H1 (cell line): Measurements from ENCODE around the gene TMTC4. TPM values are rescaled to one million over a fixed set of nuclear protein-coding genes. Genes with fewer than 3 reads are reported as not detected.

Experiments used
- CTCF ChIA-PET: fragments of 300-600 bp; sonication (Branson Sonifier 250); formaldehyde crosslinking; loops from one replicate; lab custom pipeline; 2021; ENCODE audit not compliant: partially characterized antibody; lab: Charles Lee
- POLR2A ChIA-PET: fragments of 300-600 bp; sonication (Branson Sonifier 250); formaldehyde crosslinking; loops from one replicate; lab custom pipeline; 2021; ENCODE audit warnings: inconsistent platforms; ENCODE audit not compliant: partially characterized antibody; lab: Charles Lee
- DNase-seq, 2 experiments: peaks; one replicate each; pipeline versions ENCODE4 v3.0.0 to v3.0.0-alpha.2; 2010 to 2022; ENCODE audit warnings: low spot score in 2 of 2, low read depth in 1 of 2, mixed read lengths in 1 of 2
- FAIRE-seq: peaks from 2 replicates; lab custom pipeline; 2011; peaks lifted over from hg19 to GRCh38; lab: Jason Lieb, UNC
- H2AFZ ChIP-seq: 2 replicates; pipeline ENCODE4 v1.8.1; 2012; ENCODE audit warnings: low read length, inconsistent platforms
- H2AK5ac ChIP-seq: 2 replicates; pipeline ENCODE4 v1.6.1; 2013; ENCODE audit warnings: low read depth, low read length
- H2BK120ac ChIP-seq: replicated peaks from 2 replicates; pipeline ENCODE3; 2013; ENCODE audit warnings: low read depth, low read length, inconsistent platforms
- H2BK12ac ChIP-seq: 2 replicates; pipeline ENCODE4 v1.6.1; 2013; ENCODE audit warnings: low read depth, low read length
- H2BK15ac ChIP-seq: 2 replicates; pipeline ENCODE4 v1.6.1; 2013; ENCODE audit warnings: low read length
- H2BK20ac ChIP-seq: 2 replicates; pipeline ENCODE4 v1.6.1; 2013; ENCODE audit warnings: low read length
- H2BK5ac ChIP-seq: 2 replicates; pipeline ENCODE4 v1.6.1; 2013; ENCODE audit warnings: low read depth, low read length
- H3K14ac ChIP-seq: 2 replicates; pipeline ENCODE4 v1.6.1; 2013; ENCODE audit warnings: inconsistent platforms; ENCODE audit not compliant: insufficient read length
- H3K18ac ChIP-seq: 2 replicates; pipeline ENCODE4 v1.6.1; 2013; ENCODE audit warnings: low read length; ENCODE audit errors: extremely low read depth
- H3K23ac ChIP-seq: 2 replicates; pipeline ENCODE4 v1.6.1; 2013; ENCODE audit warnings: inconsistent platforms; ENCODE audit not compliant: insufficient read length
- H3K23me2 ChIP-seq: 2 replicates; pipeline ENCODE4 v1.6.1; 2013; ENCODE audit warnings: low read depth, low read length
- H3K27ac ChIP-seq: 2 replicates; pipeline ENCODE4 v1.6.1; 2011; ENCODE audit warnings: low read depth, low read length, inconsistent platforms
- H3K27me3 ChIP-seq, 4 experiments: replicated peaks in 1 of 4; 1 replicate in 1 of 4; 2 replicates in 3 of 4; pipeline versions ENCODE4 v1.6.1 to v1.8.1; 2011 to 2013; ENCODE audit warnings: low read length in 3 of 4, mild to moderate bottlenecking in 3 of 4, inconsistent platforms in 2 of 4, mixed read lengths in 2 of 4, moderate library complexity in 1 of 4; ENCODE audit not compliant: control insufficient read depth in 3 of 4, insufficient read depth in 3 of 4; ENCODE audit errors: extremely low read depth in 1 of 4
- H3K36me3 ChIP-seq, 4 experiments: 2 replicates each; pipeline versions ENCODE4 v1.6.1 to v1.8.1; 2011 to 2013; ENCODE audit warnings: mild to moderate bottlenecking in 4 of 4, low read length in 3 of 4, moderate library complexity in 2 of 4, control low read depth in 1 of 4, inconsistent platforms in 1 of 4; ENCODE audit not compliant: insufficient read depth in 4 of 4, control insufficient read depth in 2 of 4
- H3K4ac ChIP-seq: replicated peaks from 2 replicates; pipeline ENCODE3; 2013; ENCODE audit warnings: low read length, low read depth, mixed read lengths, inconsistent platforms; ENCODE audit not compliant: insufficient read length
- H3K4me1 ChIP-seq, 4 experiments: replicated peaks in 1 of 4; 1 replicate in 1 of 4; 2 replicates in 3 of 4; pipeline versions ENCODE4 v1.6.1 to v1.8.1; 2011 to 2013; ENCODE audit warnings: low read length in 3 of 4, inconsistent platforms in 2 of 4, mixed read lengths in 1 of 4; ENCODE audit not compliant: insufficient read depth in 4 of 4, control insufficient read depth in 3 of 4
- H3K4me2 ChIP-seq, 2 experiments: 2 replicates each; pipeline versions ENCODE4 v1.6.1 to v1.8.1; 2011 to 2013; ENCODE audit warnings: low read depth in 2 of 2, low read length in 2 of 2, control low read depth in 1 of 2, inconsistent platforms in 1 of 2, mild to moderate bottlenecking in 1 of 2; ENCODE audit not compliant: insufficient read depth in 1 of 2
- H3K4me3 ChIP-seq, 4 experiments: fragments of 200-600, 300-600 bp in 1 of 4; sonication (generic), shearing (Covaris generic), sonication (Bioruptor Twin) in 1 of 4; 2 replicates each; pipeline versions ENCODE4 v1.5.1 to v1.8.1; 2011 to 2016; ENCODE audit warnings: low read length in 4 of 4, low read depth in 3 of 4, control low read depth in 2 of 4, inconsistent platforms in 2 of 4, mild to moderate bottlenecking in 2 of 4, mixed read lengths in 1 of 4, moderate library complexity in 1 of 4; ENCODE audit not compliant: insufficient read depth in 2 of 4; ENCODE audit errors: extremely low read depth in 1 of 4
- H3K56ac ChIP-seq: replicated peaks from 2 replicates; pipeline ENCODE3; 2013; ENCODE audit warnings: low read depth, mild to moderate bottlenecking, mixed read lengths, low read length, inconsistent platforms; ENCODE audit not compliant: insufficient read length
- H3K79me1 ChIP-seq: 2 replicates; pipeline ENCODE4 v1.6.1; 2013; ENCODE audit warnings: low read depth, low read length, control low read depth
- H3K79me2 ChIP-seq, 2 experiments: 2 replicates each; pipeline versions ENCODE4 v1.6.1 to v1.8.1; 2012 to 2013; ENCODE audit warnings: low read length in 2 of 2, mild to moderate bottlenecking in 2 of 2, inconsistent platforms in 1 of 2; ENCODE audit not compliant: insufficient read depth in 2 of 2, control insufficient read depth in 1 of 2
- H3K9ac ChIP-seq, 4 experiments: replicated peaks in 1 of 4; 1 replicate in 1 of 4; 2 replicates in 3 of 4; pipeline versions ENCODE4 v1.6.1 to v1.8.1; 2011 to 2013; ENCODE audit warnings: low read depth in 3 of 4, low read length in 3 of 4, control low read depth in 2 of 4, mild to moderate bottlenecking in 2 of 4, moderate library complexity in 2 of 4, inconsistent platforms in 1 of 4; ENCODE audit errors: extremely low read depth in 1 of 4
- H3K9me3 ChIP-seq, 2 experiments: 2 replicates each; pipeline versions ENCODE4 v1.6.1 to v1.8.1; 2012 to 2013; ENCODE audit warnings: mild to moderate bottlenecking in 2 of 2, moderate library complexity in 2 of 2, control low read depth in 1 of 2, inconsistent platforms in 1 of 2, low read depth in 1 of 2, low read length in 1 of 2, mixed read lengths in 1 of 2; ENCODE audit not compliant: insufficient read depth in 2 of 2
- H4K20me1 ChIP-seq, 2 experiments: replicated peaks in 1 of 2; 2 replicates each; pipeline versions ENCODE3 to v1.8.1; 2011 to 2013; ENCODE audit warnings: inconsistent platforms in 2 of 2, low read length in 2 of 2, mild to moderate bottlenecking in 1 of 2; ENCODE audit not compliant: insufficient read depth in 2 of 2, control insufficient read depth in 1 of 2
- H4K5ac ChIP-seq: 2 replicates; pipeline ENCODE4 v1.6.1; 2013; ENCODE audit warnings: low read length, low read depth, mixed read lengths, inconsistent platforms; ENCODE audit not compliant: insufficient read length
- H4K8ac ChIP-seq: 2 replicates; pipeline ENCODE4 v1.8.0; 2013; ENCODE audit warnings: mild to moderate bottlenecking, moderate library complexity, low read length, inconsistent platforms; ENCODE audit not compliant: insufficient read depth; ENCODE audit errors: extremely low read depth
- H4K91ac ChIP-seq: replicated peaks from 2 replicates; pipeline ENCODE3; 2013; ENCODE audit warnings: low read length, mixed read lengths, inconsistent platforms; ENCODE audit not compliant: insufficient read length
- ATF2 ChIP-seq: IDR thresholded peaks from 2 replicates; pipeline ENCODE4 v1.6.1; 2012; ENCODE audit warnings: low read length, inconsistent platforms
- ATF3 ChIP-seq: IDR thresholded peaks from 2 replicates; pipeline ENCODE4 v1.6.1; 2011; ENCODE audit warnings: low read depth, mild to moderate bottlenecking, low read length; ENCODE audit not compliant: insufficient read depth
- BRCA1 ChIP-seq: IDR thresholded peaks from 2 replicates; pipeline ENCODE4 v1.6.1; 2012; ENCODE audit warnings: low read depth, low read length, improper control_type of control experiment
- CHD1 ChIP-seq: IDR thresholded peaks from 2 replicates; pipeline ENCODE4 v1.6.1; 2012; ENCODE audit warnings: low read depth, low read length, improper control_type of control experiment
- EP300 ChIP-seq, 2 experiments: IDR thresholded peaks; 1 replicate in 1 of 2; 2 replicates in 1 of 2; pipeline ENCODE4 v1.6.1; 2011 to 2012; ENCODE audit warnings: low read depth in 2 of 2, low read length in 2 of 2, mild to moderate bottlenecking in 2 of 2, borderline replicate concordance in 1 of 2, inconsistent platforms in 1 of 2, moderate library complexity in 1 of 2
- FOSL1 ChIP-seq: IDR thresholded peaks from 2 replicates; pipeline ENCODE4 v1.6.1; 2011; ENCODE audit warnings: mild to moderate bottlenecking, low read depth, low read length, moderate library complexity; ENCODE audit not compliant: insufficient read depth
- RXRA ChIP-seq: IDR thresholded peaks from 2 replicates; pipeline ENCODE4 v1.6.1; 2011; ENCODE audit warnings: low read depth, mild to moderate bottlenecking, low read length, moderate library complexity; ENCODE audit not compliant: insufficient read depth
- SP2 ChIP-seq: IDR thresholded peaks from 2 replicates; pipeline ENCODE4 v1.6.1; 2012; ENCODE audit warnings: mild to moderate bottlenecking, low read length, inconsistent platforms
- TAF1 ChIP-seq: IDR thresholded peaks from 2 replicates; pipeline ENCODE4 v1.6.1; 2011; ENCODE audit warnings: mild to moderate bottlenecking, low read depth, low read length
- TEAD4 ChIP-seq: IDR thresholded peaks from 2 replicates; pipeline ENCODE4 v1.6.1; 2012; ENCODE audit warnings: low read depth, low read length, inconsistent platforms, mixed read lengths
- USF2 ChIP-seq: IDR thresholded peaks from 2 replicates; pipeline ENCODE4 v1.6.1; 2011; ENCODE audit warnings: low read length, improper control_type of control experiment
- WGBS, 2 experiments: shearing (Covaris generic) in 1 of 2; methylation state at CpG; one replicate each; pipeline versions ENCODE4 v1.1.6 to v1.1.7; 2013 to 2015; ENCODE audit warnings: low lambda C conversion rate in 2 of 2, mixed read lengths in 2 of 2, inconsistent platforms in 1 of 2, low coverage in 1 of 2, missing lambda C conversion rate in 1 of 2; ENCODE audit not compliant: insufficient replicate concordance in 2 of 2, insufficient coverage in 1 of 2, insufficient read length in 1 of 2; ENCODE audit errors: extremely low coverage in 1 of 2, missing lambda C conversion rate in 1 of 2; 5-methylcytosine and 5-hydroxymethylcytosine counted together
- polyA plus RNA-seq, 7 experiments: library from polyadenylated mRNA; depleted of rRNA in 3 of 7; stranded (reverse) in 5 of 7; unstranded in 2 of 7; fragments of >200 nt in 5 of 7; fragments of 200-250 nt in 2 of 7; gene quantifications; 1 replicate in 5 of 7; 2 replicates in 1 of 7; 4 replicates in 1 of 7; pipeline versions ENCODE4 v1.2.1 to v1.2.3, GENCODE V29; 2011 to 2013; ENCODE audit warnings: missing spikeins in 2 of 7, mixed read lengths in 2 of 7
- total RNA-seq: library from RNA; stranded (reverse); fragmentation: NEBNext Ultra II Directional; extraction: Animal tissue kit (Norgen Biotek cat#: 25700); gene quantifications from 2 replicates; pipeline ENCODE4 v1.2.1, GENCODE V29; 2021

Gene TMTC4
- total and polyA plus RNA-seq, 2 of the 8 experiments (the other 6 are each of a cell fraction or from before 2014, with no cell fraction given), result 26.3 to 42.6 TPM

- H3K27ac ChIP-seq, result no peak overlapping the region
- TF ChIP-seq ATF3 (no peak), CHD1 (no peak), TEAD4 (no peak), RXRA (no peak), EP300 (IDR thresholded peaks at IDR 0.05; ENCODE audit: borderline replicate concordance in 1 of 2, low read depth in 2 of 2, low read length in 2 of 2) (no peak), TAF1 (no peak), FOSL1 (no peak), USF2 (no peak), SP2 (no peak), BRCA1 (no peak), ATF2 (no peak)
Measured at GRCh38 chr13:100581504-100581903, 93.1 kb downstream of the TMTC4 start.

More at GRCh38 chr13:100581504-100581903, 93.1 kb downstream of the TMTC4 start:
- Histone ChIP-seq H3K27me3 (no peaks in the 10 kb centered on the region), H4K91ac (no peak overlapping the region), H3K18ac (no peak overlapping the region), H3K4me3 (no peak overlapping the region), H3K23ac (no peak overlapping the region), H3K4ac (no peak overlapping the region), H2AK5ac (no peak overlapping the region), H3K9me3 (peaks cover 4 to 10% of the 10 kb centered on the region in 2 experiments; a peak in 2 of 4 replicates), H3K36me3 (peaks cover 0 to 6% (median 1%) of the 10 kb centered on the region in 4 experiments; a peak in 1 of 8 replicates), H2BK15ac (no peak overlapping the region), H3K4me1 (no peaks in the 10 kb centered on the region), H4K20me1 (no peaks in the 10 kb centered on the region), H2BK120ac (no peak overlapping the region), H3K23me2 (0 out of 2 replicates have a peak, but pooled peaks cover under 1% of the 10 kb centered on the region), H2AFZ (no peak overlapping the region), H3K79me1 (no peaks in the 10 kb centered on the region), H2BK12ac (no peak overlapping the region), H4K5ac (no peak overlapping the region), H3K4me2 (no peak overlapping the region), H2BK5ac (no peak overlapping the region), H3K14ac (no peak overlapping the region), H4K8ac (no peak overlapping the region), H2BK20ac (no peak overlapping the region), H3K79me2 (no peaks in the 10 kb centered on the region), H3K56ac (no peak overlapping the region), H3K9ac (no peak overlapping the region)
- POLR2A ChIA-PET, result no interaction called here
- CTCF ChIA-PET, result interaction anchor here (1.0 to 2.0 kb wide), 3 partner anchors 8 to 12 kb away, joined by 4 to 14 read pairs (median 4); no protein-coding TSS in a partner anchor
- FAIRE-seq, result no peak
- DNase-seq, result no peak
- WGBS, 2 experiments, result 92% methylated on average over 2 of the region's 2 CpGs; no CpG with 5 or more reads in 1 of the 2 experiments
